Liver (tissue), 9 donors: ENCODE results near the gene ZXDB. TPM values are rescaled to one million over a fixed set of nuclear protein-coding genes. Genes with fewer than 3 reads are reported as not detected.
"Not testable (repeated sequence)": the region's sequence is repeated elsewhere in the genome, so short reads cannot be mapped to it uniquely, and the experiment has no call there.

ENCODE experiments used
- DNase-seq: peaks from one replicate; pipeline ENCODE4 v3.0.0-alpha.2; 2017; ENCODE audit warnings: low spot score
- H3K27ac ChIP-seq, 2 donors: one replicate each; pipeline ENCODE4 v1.7.0; 2013; ENCODE audit warnings: inconsistent platforms in 2 of 2, low read length in 2 of 2, control low read depth in 1 of 2, low read depth in 1 of 2, mild to moderate bottlenecking in 1 of 2
- H3K27me3 ChIP-seq, 4 donors: one replicate each; pipeline versions ENCODE4 v1.6.1 to v1.7.0; 2013; ENCODE audit warnings: low read length in 3 of 4, inconsistent platforms in 1 of 4, mild to moderate bottlenecking in 1 of 4, moderate library complexity in 1 of 4; ENCODE audit not compliant: control insufficient read depth in 4 of 4, insufficient read depth in 4 of 4
- H3K36me3 ChIP-seq, 4 donors: one replicate each; pipeline versions ENCODE4 v1.6.1 to v1.7.0; 2013; ENCODE audit warnings: low read length in 3 of 4, mild to moderate bottlenecking in 3 of 4, low read depth in 1 of 4, moderate library complexity in 1 of 4; ENCODE audit not compliant: control insufficient read depth in 4 of 4, insufficient read depth in 3 of 4
- H3K4me1 ChIP-seq, 4 donors: one replicate each; pipeline versions ENCODE4 v1.6.1 to v1.7.0; 2013; ENCODE audit warnings: low read length in 3 of 4, mild to moderate bottlenecking in 3 of 4, moderate library complexity in 1 of 4; ENCODE audit not compliant: control insufficient read depth in 4 of 4, insufficient read depth in 4 of 4
- H3K4me3 ChIP-seq, 3 donors: one replicate each; pipeline versions ENCODE4 v1.6.1 to v1.7.0; 2013; ENCODE audit warnings: low read length in 3 of 3, control low read depth in 1 of 3, low read depth in 1 of 3, mild to moderate bottlenecking in 1 of 3
- H3K9ac ChIP-seq, 2 donors: one replicate each; pipeline ENCODE4 v1.7.0; 2013; ENCODE audit warnings: low read length in 2 of 2, mild to moderate bottlenecking in 2 of 2, moderate library complexity in 2 of 2, control low read depth in 1 of 2, low read depth in 1 of 2
- H3K9me3 ChIP-seq, 4 donors: one replicate each; pipeline versions ENCODE4 v1.6.1 to v1.7.0; 2013; ENCODE audit warnings: low read length in 3 of 4; ENCODE audit not compliant: control insufficient read depth in 4 of 4
- EGR1 ChIP-seq, 2 donors: IDR thresholded peaks; 2 replicates each; pipeline ENCODE4 v1.6.1; 2016 to 2018; ENCODE audit warnings: antibody characterized with exemption in 2 of 2, low read depth in 2 of 2
- GABPA ChIP-seq, 2 donors: IDR thresholded peaks in 1 of 2; conservative IDR thresholded peaks in 1 of 2; 2 replicates each; pipeline ENCODE4 v1.6.1; 2016; ENCODE audit warnings: antibody characterized with exemption in 2 of 2, mild to moderate bottlenecking in 1 of 2, moderate library complexity in 1 of 2
- HNF4A ChIP-seq, 2 donors: conservative IDR thresholded peaks; 2 replicates each; pipeline ENCODE4 v1.6.1; 2016; ENCODE audit warnings: antibody characterized with exemption in 2 of 2, mild to moderate bottlenecking in 2 of 2
- SP1 ChIP-seq: IDR thresholded peaks from 2 replicates; pipeline ENCODE4 v1.6.1; 2018; ENCODE audit warnings: antibody characterized with exemption, mild to moderate bottlenecking
- TAF1 ChIP-seq: conservative IDR thresholded peaks from 2 replicates; pipeline ENCODE4 v1.6.1; 2016; ENCODE audit warnings: antibody characterized with exemption, mild to moderate bottlenecking
- YY1 ChIP-seq: IDR thresholded peaks from 2 replicates; pipeline ENCODE4 v1.6.1; 2016; ENCODE audit warnings: antibody characterized with exemption, mild to moderate bottlenecking
- WGBS: extraction: QIAGEN DNeasy Blood & Tissue Kit; methylation state at CpG from one replicate; pipeline ENCODE4 v1.1.7; 2013; 5-methylcytosine and 5-hydroxymethylcytosine counted together
- polyA plus RNA-seq, 2 donors: library from polyadenylated mRNA; stranded (reverse) in 1 of 2; unstranded in 1 of 2; fragments of 200-250 nt in 1 of 2; fragments of >200 nt in 1 of 2; fragmentation: Nextera tagmentation in 1 of 2; extraction: Ambion mirVana in 1 of 2; gene quantifications; one replicate each; pipeline versions ENCODE4 v1.2.1 to v1.2.3, GENCODE V29; 2013 to 2015
- total RNA-seq, 2 donors: library from RNA; depleted of rRNA; stranded (reverse); fragments of >200 nt; gene quantifications; one replicate each; pipeline ENCODE4 v1.2.3, GENCODE V29; 2014
- TF ChIP-seq, protein P1 (sequence below): fragments of 150-350 bp; IDR thresholded peaks from 2 replicates; pipeline ENCODE4 v1.5.1; 2017; ENCODE audit warnings: improper control_type of control experiment, low read depth, low read length; ENCODE audit not compliant: missing input control
- TF ChIP-seq, protein P2 (sequence below): IDR thresholded peaks from 2 replicates; pipeline ENCODE4 v1.6.1; 2016; ENCODE audit warnings: antibody characterized with exemption
- TF ChIP-seq, protein P3 (sequence below): IDR thresholded peaks from 2 replicates; pipeline ENCODE4 v1.6.1; 2016; ENCODE audit warnings: antibody characterized with exemption, mild to moderate bottlenecking
- donor health status: healthy.
- donor health status: healthy.
- donor health status: healthy.
- donor health status: healthy.
- donor health status: healthy.

The ZXDB gene
- total and polyA plus RNA-seq, 4 donors = 2.4 to 11.0 (median 3.7) TPM

DNA sequence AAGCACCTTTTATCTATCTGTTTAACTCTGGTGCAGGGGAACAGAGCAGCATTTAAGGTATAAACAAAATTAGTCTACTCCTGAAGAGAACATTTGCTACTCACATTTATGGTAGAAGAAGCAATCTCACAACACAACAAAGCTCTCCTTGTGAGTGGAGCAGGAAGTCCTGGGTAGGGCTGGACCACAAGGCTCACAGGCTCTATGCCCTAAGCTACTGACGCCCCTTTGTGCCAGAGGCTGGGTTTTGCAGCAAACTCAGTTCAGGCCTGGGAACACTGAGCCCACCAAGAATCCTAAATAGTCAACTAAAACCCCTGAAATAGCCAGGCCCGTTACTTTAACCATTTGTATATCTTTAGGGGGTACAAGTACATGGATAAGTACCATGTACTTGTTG lies 4.7 kb upstream of the ZXDB start (continued):
- TF ChIP-seq, protein P1, sequence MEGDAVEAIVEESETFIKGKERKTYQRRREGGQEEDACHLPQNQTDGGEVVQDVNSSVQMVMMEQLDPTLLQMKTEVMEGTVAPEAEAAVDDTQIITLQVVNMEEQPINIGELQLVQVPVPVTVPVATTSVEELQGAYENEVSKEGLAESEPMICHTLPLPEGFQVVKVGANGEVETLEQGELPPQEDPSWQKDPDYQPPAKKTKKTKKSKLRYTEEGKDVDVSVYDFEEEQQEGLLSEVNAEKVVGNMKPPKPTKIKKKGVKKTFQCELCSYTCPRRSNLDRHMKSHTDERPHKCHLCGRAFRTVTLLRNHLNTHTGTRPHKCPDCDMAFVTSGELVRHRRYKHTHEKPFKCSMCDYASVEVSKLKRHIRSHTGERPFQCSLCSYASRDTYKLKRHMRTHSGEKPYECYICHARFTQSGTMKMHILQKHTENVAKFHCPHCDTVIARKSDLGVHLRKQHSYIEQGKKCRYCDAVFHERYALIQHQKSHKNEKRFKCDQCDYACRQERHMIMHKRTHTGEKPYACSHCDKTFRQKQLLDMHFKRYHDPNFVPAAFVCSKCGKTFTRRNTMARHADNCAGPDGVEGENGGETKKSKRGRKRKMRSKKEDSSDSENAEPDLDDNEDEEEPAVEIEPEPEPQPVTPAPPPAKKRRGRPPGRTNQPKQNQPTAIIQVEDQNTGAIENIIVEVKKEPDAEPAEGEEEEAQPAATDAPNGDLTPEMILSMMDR = no peak

DNA sequence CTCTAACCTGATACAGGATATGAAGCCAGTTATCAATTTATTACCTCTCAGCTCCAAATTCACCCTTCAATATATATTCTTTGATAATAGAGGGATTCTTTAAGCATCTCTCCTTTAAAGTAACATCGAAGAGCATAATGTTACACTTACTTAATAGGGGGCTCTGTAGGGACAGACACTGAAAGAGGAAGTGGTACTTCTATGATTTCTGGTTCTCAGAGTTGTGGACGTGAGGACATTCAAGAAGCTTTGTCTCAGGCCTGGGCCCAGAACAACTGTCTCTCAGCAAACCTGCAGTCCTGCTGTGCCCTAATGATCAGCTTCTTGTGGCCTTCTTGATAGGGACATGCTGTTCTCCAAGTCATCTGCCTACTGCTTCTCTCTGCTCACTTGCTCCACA lies 4.2 kb upstream of the ZXDB start:
- DNase-seq = no peak
- TF ChIP-seq GABPA (IDR thresholded peaks at IDR 0.05 in 1 of 2, conservative IDR thresholded peaks at IDR 0.05 in 1 of 2) = no peak
- TF ChIP-seq TAF1 = no peak
- TF ChIP-seq HNF4A (conservative IDR thresholded peaks at IDR 0.05) = no peak
- TF ChIP-seq, protein P1 = no peak
- TF ChIP-seq, protein P2, sequence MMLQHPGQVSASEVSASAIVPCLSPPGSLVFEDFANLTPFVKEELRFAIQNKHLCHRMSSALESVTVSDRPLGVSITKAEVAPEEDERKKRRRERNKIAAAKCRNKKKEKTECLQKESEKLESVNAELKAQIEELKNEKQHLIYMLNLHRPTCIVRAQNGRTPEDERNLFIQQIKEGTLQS = no peak
- TF ChIP-seq, protein P3, sequence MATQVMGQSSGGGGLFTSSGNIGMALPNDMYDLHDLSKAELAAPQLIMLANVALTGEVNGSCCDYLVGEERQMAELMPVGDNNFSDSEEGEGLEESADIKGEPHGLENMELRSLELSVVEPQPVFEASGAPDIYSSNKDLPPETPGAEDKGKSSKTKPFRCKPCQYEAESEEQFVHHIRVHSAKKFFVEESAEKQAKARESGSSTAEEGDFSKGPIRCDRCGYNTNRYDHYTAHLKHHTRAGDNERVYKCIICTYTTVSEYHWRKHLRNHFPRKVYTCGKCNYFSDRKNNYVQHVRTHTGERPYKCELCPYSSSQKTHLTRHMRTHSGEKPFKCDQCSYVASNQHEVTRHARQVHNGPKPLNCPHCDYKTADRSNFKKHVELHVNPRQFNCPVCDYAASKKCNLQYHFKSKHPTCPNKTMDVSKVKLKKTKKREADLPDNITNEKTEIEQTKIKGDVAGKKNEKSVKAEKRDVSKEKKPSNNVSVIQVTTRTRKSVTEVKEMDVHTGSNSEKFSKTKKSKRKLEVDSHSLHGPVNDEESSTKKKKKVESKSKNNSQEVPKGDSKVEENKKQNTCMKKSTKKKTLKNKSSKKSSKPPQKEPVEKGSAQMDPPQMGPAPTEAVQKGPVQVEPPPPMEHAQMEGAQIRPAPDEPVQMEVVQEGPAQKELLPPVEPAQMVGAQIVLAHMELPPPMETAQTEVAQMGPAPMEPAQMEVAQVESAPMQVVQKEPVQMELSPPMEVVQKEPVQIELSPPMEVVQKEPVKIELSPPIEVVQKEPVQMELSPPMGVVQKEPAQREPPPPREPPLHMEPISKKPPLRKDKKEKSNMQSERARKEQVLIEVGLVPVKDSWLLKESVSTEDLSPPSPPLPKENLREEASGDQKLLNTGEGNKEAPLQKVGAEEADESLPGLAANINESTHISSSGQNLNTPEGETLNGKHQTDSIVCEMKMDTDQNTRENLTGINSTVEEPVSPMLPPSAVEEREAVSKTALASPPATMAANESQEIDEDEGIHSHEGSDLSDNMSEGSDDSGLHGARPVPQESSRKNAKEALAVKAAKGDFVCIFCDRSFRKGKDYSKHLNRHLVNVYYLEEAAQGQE = no peak
- TF ChIP-seq SP1 = no peak
- no peak for TF ChIP-seq YY1
- TF ChIP-seq EGR1 (IDR thresholded peaks at IDR 0.05; ENCODE audit: low read depth in 2 of 2) = no peak

DNA sequence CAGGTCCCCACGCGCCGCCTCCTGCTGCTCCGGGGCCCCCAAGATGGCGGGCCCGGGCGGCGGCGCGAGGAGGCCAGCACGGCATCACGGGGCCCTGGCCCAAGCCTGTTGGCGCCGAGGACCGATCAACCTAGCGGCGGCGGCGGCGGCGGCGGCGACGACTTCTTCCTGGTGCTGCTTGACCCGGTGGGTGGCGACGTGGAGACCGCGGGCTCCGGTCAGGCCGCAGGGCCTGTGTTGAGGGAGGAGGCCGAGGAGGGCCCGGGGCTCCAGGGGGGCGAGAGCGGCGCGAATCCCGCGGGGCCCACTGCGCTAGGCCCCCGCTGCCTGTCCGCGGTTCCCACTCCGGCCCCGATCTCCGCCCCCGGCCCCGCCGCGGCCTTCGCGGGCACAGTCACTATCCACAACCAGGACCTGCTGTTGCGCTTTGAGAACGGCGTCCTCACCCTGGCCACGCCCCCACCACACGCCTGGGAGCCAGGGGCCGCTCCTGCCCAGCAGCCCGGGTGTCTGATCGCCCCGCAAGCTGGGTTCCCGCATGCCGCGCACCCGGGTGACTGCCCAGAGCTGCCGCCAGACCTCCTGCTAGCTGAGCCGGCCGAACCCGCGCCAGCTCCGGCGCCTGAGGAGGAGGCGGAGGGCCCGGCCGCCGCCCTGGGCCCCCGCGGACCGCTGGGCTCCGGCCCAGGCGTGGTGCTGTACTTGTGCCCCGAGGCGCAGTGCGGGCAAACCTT lies 516 bp downstream of the ZXDB start:
- H3K4me3 ChIP-seq = peak overlapping the region; percentile 32 to 71 (median 65)
- under 1% methylated on average over 74 of the region's 84 CpGs for WGBS

More for the DNA sequence above, 4.2 kb upstream of the ZXDB start:
- Histone ChIP-seq H3K9ac (no peak overlapping the region), H3K36me3 (no peaks in the 10 kb centered on the region), H3K9me3 (no peaks in the 10 kb centered on the region), H3K27me3 (no peaks in the 10 kb centered on the region), H3K4me3 (no peak overlapping the region), H3K27ac (no peak overlapping the region), H3K4me1 (no peaks in the 10 kb centered on the region)
- WGBS = 92% methylated on average over 2 of the region's 2 CpGs

More for the DNA sequence above, 516 bp downstream of the ZXDB start:
- Histone ChIP-seq H3K27ac (peak overlapping the region; percentile 60 to 73), H3K9ac (peak overlapping the region; percentile 36 to 38)
- H3K36me3 ChIP-seq, H3K9me3 ChIP-seq, H3K27me3 ChIP-seq, H3K4me1 ChIP-seq: not testable (repeated sequence)
- peak; percentile 39 for DNase-seq
